Motor neuron (in vitro differentiated cells): ENCODE data around the gene CTNND2. TPM values are rescaled to one million over a fixed set of nuclear protein-coding genes. Genes with fewer than 3 reads are reported as not detected.

ENCODE experiments used
- ATAC-seq, 8 experiments: fragments of 200-7000 bp; cut with Tn5 transposase; replicated peaks in 6 of 8; 2 replicates each; pipeline ENCODE4 v1.8.0; 2021; ENCODE audit warnings: mild to moderate bottlenecking in 8 of 8, moderate library complexity in 8 of 8
- H3K27ac ChIP-seq, 2 donors: fragments of 250-450 bp; sonication (Bioruptor Pico); 2 replicates each; pipeline ENCODE4 v1.9.0; 2021; ENCODE audit warnings: antibody characterized with exemption in 2 of 2, mild to moderate bottlenecking in 2 of 2, moderate library complexity in 1 of 2
- H3K4me1 ChIP-seq, 2 donors: fragments of 250-450 bp; sonication (Bioruptor Pico); replicated peaks in 1 of 2; 2 replicates each; pipeline ENCODE4 v1.6.1; 2021; ENCODE audit warnings: antibody characterized with exemption in 2 of 2, mild to moderate bottlenecking in 2 of 2, moderate library complexity in 1 of 2
- H3K4me3 ChIP-seq, 5 donors: fragments of 250-450 bp; sonication (Bioruptor Pico); 2 replicates each; pipeline ENCODE4 v1.9.0; 2021; ENCODE audit warnings: antibody characterized with exemption in 5 of 5, mild to moderate bottlenecking in 5 of 5, moderate library complexity in 4 of 5
- WGBS, 10 experiments: fragments of 450-650 bp; shearing (Covaris generic); methylation state at CpG; one replicate each; pipeline ENCODE4 v1.0.0; 2022; 5-methylcytosine and 5-hydroxymethylcytosine counted together
- in situ Hi-C, 9 experiments: fragments of 400-800 bp; cut with MboI; loops; one replicate each; pipeline ENCODE4 v1.15.0; 2021; ENCODE audit warnings: low sequenced_read_pairs in 9 of 9, low pct_unique_long_range_greater_than_20kb in 2 of 9; ENCODE audit not compliant: unreplicated experiment in 9 of 9
- total RNA-seq, 8 experiments: library from RNA; unstranded; fragments of 300-600 nt; gene quantifications; 2 replicates each; pipeline versions ENCODE4 v1.2.3 to v1.2.4, GENCODE V29; 2022

The CTNND2 gene
- total RNA-seq, 8 experiments from 2014 or later: 0.51 to 49.9 (median 40.1) TPM

GRCh38 chr5:11547140-11547539 lies 357.1 kb downstream of the CTNND2 start:
- 38 to 100% (median 96%) methylated on average over 2 to 5 of the region's 5 CpGs; no CpG with 5 or more reads in 1 of the 10 experiments for WGBS, 10 experiments
- Histone ChIP-seq H3K4me3 (no peak overlapping the region), H3K4me1 (no peaks in the 10 kb centered on the region), H3K27ac (no peak overlapping the region)
- no peak for ATAC-seq
- in situ Hi-C loops: no loop called here

GRCh38 chr5:11540112-11540511 lies 364.1 kb downstream of the CTNND2 start:
- Histone ChIP-seq H3K27ac (no peak overlapping the region), H3K4me1 (peaks cover 0 to 9% of the 10 kb centered on the region in 2 donors), H3K4me3 (no peak overlapping the region)
- in situ Hi-C loops: no loop called here
- 18 to 100% (median 86%) methylated on average over 1 to 4 of the region's 5 CpGs; no CpG with 5 or more reads in 1 of the 10 experiments for WGBS, 10 experiments
- ATAC-seq: no peak

DNA sequence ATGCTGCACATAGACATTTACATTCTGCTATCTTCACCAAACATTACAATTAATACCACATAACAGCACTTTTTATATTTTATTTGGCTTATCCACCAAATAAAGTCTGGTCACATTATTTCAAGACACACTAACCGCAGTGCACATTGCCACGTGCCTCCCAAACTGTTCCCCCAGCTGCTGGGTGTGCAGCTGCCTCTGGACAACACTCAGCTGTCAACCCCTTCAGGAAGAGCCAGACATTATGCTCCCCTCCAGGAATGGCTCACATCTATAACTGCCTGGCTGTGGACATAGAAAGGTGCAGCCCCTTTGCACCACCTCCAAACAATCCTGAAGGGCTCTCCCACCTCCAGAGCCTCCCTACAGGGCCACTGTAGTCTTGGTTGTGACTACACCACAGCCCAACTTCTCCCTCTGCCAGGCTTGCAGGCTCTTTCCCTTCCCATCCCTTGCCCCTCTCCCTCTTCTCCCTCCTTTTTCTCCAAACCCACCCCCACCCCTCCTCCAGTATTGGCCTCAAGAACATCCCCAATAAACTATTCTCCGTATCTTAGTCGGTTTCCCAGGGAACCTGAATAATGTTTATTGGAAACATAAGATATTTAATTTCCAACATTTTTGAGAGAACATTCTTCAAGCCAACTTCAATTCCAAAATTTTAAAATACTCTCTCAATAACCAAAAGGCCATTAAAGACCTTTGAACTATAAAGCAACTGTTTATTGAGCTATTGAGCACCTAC lies 372.3 kb downstream of the CTNND2 start:
- H3K4me1 ChIP-seq: peaks cover 25 to 40% of the 10 kb centered on the region in 2 donors
- H3K27ac ChIP-seq: no peak overlapping the region
- in situ Hi-C loops: no loop called here
- 6 to 100% (median 71%) methylated on average over 1 to 3 of the region's 4 CpGs; no CpG with 5 or more reads in 4 of the 10 experiments for WGBS, 10 experiments
- no peak overlapping the region for H3K4me3 ChIP-seq
- no peak for ATAC-seq

DNA sequence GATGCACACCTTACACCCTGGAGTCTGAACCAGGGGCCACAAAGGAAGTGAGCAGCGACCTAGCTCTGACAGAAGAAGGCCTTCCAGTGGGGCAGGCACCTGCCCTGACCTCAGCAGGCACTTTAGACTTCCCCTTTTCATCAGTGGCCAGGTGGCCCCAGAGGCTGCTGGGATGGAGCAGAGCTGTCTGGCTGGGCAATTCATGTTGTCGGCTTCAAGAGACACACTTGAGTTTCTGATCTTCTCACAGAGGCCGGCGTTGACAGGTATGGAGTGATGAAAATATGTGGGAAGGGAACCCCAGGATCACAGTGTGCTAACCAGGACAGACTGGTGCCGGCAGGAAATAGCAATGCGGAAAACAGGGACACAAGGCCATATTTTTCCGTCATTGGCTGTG lies 375.5 kb downstream of the CTNND2 start:
- in situ Hi-C loops: no loop called here
- peaks cover 44 to 59% of the 10 kb centered on the region in 2 donors for H3K4me1 ChIP-seq
- WGBS, 10 experiments: 0 to 100% (median 88%) methylated on average over 1 to 7 of the region's 7 CpGs; no CpG with 5 or more reads in 1 of the 10 experiments
- peak overlapping the region; percentile 9 to 23 for H3K27ac ChIP-seq
- no peak overlapping the region for H3K4me3 ChIP-seq
- no peak for ATAC-seq

DNA sequence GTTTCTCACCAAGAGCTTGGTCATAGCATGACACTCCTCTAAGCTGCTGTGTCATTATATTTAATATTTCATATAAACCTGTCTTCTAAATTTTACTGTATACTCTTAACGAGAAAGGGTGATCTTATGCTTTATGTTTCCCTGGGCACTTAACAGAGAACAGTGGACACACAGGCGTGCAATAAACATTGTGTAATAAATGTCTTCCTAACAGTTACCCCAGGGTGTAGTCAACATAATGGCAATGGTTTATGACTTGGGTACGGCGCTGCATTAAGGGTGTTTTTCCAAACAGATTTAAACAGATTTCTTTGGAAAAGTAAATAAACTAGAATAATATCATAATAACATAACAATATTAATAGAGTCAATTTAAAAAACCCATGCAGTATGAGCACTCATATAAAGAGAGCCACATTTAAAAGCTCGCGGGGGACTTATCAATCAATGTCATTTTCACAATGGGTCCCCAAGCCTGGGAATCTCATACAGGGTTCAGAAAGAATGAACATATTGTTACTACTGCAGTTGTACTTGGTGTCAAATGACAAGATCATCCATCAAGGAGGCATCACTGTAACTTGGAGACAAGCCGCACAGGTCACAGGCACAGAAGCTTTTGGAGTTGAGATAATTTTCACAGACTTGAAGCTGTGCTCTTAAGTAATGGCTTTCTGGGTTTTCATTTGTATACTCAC lies 376.4 kb downstream of the CTNND2 start:
- peak in 5 of 8 experiments; percentile 76 to 86 (median 81) for ATAC-seq
- WGBS, 10 experiments: 0 to 93% (median 40%) methylated on average over 1 to 7 of the region's 7 CpGs; no CpG with 5 or more reads in 1 of the 10 experiments
- H3K27ac ChIP-seq: peak overlapping the region in 1 of 2 donors; percentile 2
- in situ Hi-C loops: no loop called here
- no peak overlapping the region for H3K4me3 ChIP-seq
- H3K4me1 ChIP-seq: peaks cover 48 to 64% of the 10 kb centered on the region in 2 donors

GRCh38 chr5:11525020-11525419 lies 379.2 kb downstream of the CTNND2 start:
- Histone ChIP-seq H3K27ac (no peak overlapping the region), H3K4me1 (peaks cover 46 to 57% of the 10 kb centered on the region in 2 donors), H3K4me3 (no peak overlapping the region)
- in situ Hi-C loops: no loop called here
- 0 to 83% (median 29%) methylated on average over 1 to 2 of the region's 2 CpGs for WGBS, 10 experiments
- peak in 3 of 8 experiments; percentile 8 to 59 (median 48) for ATAC-seq

DNA sequence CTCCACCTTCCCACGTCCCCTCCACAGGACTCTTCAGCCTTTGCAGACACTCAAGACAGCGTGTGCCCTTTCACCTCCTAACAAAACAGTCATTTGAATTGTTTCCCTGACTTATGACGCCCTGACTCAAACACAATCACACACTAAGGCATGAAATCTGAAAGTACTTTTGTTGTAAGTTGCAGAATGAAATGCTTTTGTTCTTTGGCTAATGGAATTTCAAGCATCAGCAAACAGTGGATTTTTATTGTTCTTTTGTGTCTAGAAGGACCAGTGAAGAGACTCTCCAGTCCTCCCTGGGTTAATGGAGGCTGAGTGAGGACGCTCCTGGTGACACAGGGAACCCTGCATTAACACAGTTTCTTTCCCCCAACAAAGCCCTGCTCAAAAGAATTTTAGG lies 380.1 kb downstream of the CTNND2 start:
- Histone ChIP-seq H3K4me1 (peaks cover 40 to 49% of the 10 kb centered on the region in 2 donors), H3K4me3 (no peak overlapping the region), H3K27ac (peak overlapping the region; percentile 51 to 52)
- ATAC-seq: peak in 5 of 8 experiments; percentile 50 to 68 (median 59)
- WGBS, 10 experiments: 0 to 86% (median 10%) methylated on average over 1 to 3 of the region's 4 CpGs; no CpG with 5 or more reads in 5 of the 10 experiments
- in situ Hi-C loops: no loop called here

DNA sequence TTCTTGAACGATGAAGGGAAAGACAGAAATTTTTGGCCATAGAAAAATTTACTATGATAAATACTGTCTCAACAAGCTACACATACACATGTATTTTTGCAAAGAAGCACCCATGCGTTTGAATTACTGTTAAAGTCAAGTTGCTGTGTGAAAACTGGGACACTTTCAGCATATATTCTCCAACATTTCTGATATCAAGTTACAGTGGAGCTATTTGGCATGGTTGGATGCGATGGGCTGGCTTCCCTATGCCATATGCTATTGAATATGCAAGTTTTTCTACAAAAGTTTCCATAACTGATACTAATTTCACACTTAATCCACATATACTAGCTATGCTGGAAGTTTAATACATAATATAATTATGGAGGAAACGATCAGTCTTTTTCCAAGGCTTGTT lies 381.4 kb downstream of the CTNND2 start:
- Histone ChIP-seq H3K4me1 (peaks cover 29 to 35% of the 10 kb centered on the region in 2 donors), H3K4me3 (no peak overlapping the region), H3K27ac (no peak overlapping the region)
- WGBS, 10 experiments: 0 to 100% (median 91%) methylated on average over 1 to 4 of the region's 4 CpGs
- no peak for ATAC-seq
- in situ Hi-C loops: no loop called here

DNA sequence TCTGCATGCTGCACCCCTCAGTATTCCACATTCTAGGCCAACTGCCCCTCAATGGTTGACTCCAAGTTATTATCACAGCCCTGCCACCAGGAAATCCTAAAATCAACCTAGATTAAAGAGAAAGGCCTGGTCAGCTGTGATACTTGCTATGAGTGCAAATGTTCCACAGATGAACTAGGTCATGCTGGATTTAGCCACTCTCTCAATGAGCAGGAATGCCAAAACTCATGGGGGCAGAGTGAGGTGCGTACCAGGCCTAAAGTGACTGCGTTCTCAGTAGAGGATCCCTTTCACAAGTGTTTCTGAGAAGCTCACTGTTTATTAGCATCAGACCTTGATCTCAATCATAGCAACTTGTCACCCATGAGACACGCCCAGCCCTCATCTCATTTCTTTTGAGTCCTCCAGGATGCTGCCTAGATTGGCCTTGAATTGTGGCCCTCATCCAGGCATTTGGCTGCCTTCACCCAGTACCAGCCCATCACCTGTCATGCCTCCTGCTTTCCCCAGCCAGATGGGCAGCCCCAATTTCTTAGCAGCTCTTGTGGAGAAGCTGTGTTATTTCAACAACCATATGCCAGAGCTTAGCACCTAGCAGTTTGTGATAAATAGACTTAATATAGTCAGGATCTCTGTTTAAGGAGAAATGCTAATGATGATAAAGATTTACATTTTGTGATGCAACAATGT lies 383.9 kb downstream of the CTNND2 start:
- no peak overlapping the region for H3K4me3 ChIP-seq
- ATAC-seq: no peak
- H3K4me1 ChIP-seq: peaks cover 20 to 25% of the 10 kb centered on the region in 2 donors
- WGBS, 10 experiments: 50 to 100% (median 98%) methylated on average over 1 to 3 of the region's 3 CpGs; no CpG with 5 or more reads in 4 of the 10 experiments
- no peak overlapping the region for H3K27ac ChIP-seq
- in situ Hi-C loops: no loop called here

GRCh38 chr5:11519236-11519635 lies 385.0 kb downstream of the CTNND2 start:
- H3K4me1 ChIP-seq: peaks cover 11 to 21% of the 10 kb centered on the region in 2 donors
- WGBS, 10 experiments: 8 to 92% (median 61%) methylated on average over 2 of the region's 2 CpGs; no CpG with 5 or more reads in 1 of the 10 experiments
- H3K27ac ChIP-seq: no peak overlapping the region
- no peak for ATAC-seq
- in situ Hi-C loops: no loop called here
- H3K4me3 ChIP-seq: no peak overlapping the region

- ATAC-seq: no peak
- Histone ChIP-seq H3K27ac (no peak overlapping the region), H3K4me3 (no peak overlapping the region), H3K4me1 (peaks cover 7 to 16% of the 10 kb centered on the region in 2 donors)
- 20 to 100% (median 92%) methylated on average over 1 to 2 of the region's 2 CpGs; no CpG with 5 or more reads in 3 of the 10 experiments for WGBS, 10 experiments
- in situ Hi-C loops: no loop called here
These were observed 385.6 kb downstream of the CTNND2 start for GRCh38 chr5:11518676-11519075.

DNA sequence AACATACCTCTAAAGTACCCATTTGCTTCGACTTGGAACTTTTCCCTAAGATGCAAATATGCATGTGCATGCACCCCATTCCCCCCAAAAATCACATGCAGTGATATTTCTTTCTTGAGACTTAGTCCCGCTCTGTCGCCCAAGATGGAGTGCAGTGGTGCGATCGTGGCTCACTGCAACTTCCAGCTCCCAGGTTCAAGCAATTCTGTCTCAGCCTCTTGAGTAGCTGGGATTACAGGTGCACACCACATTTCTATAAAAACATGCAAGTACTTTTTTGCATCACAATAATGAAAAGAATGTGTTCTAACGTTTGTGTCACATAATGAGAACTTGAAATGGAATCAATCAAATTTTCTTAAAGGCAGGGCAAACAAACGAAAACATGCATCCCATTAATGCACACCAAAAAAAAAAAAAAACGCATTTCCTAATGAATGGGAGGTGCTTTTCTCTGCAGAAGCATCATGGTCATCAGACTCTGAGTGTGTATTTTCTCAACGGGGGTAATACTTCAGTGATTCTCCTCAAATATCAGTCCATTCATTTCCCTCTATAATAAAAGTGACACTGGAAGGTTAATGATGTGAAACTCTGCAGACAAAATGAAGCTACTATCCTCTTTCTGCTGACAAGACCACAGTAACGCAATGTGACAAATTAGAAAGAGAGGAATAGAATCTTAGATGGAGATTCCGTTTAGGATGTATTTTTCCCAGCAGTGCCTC lies 389.4 kb downstream of the CTNND2 start:
- Histone ChIP-seq H3K4me3 (no peak overlapping the region), H3K4me1 (peaks cover 7 to 27% of the 10 kb centered on the region in 2 donors), H3K27ac (no peak overlapping the region)
- peak in 7 of 8 experiments; percentile 12 to 89 (median 70) for ATAC-seq
- in situ Hi-C loops: no loop called here
- 1 to 60% (median 20%) methylated on average over 3 to 11 of the region's 11 CpGs for WGBS, 10 experiments
